ENCODE data around the gene RAB15. TPM values are rescaled to one million over a fixed set of nuclear protein-coding genes. Genes with fewer than 3 reads are reported as not detected.

The RAB15 gene
- total and polyA plus RNA-seq, 9 of the 15 experiments (the other 6 are each of a cell fraction or from before 2014, with no cell fraction given), result 0.09 to 0.30 (median 0.16) TPM; not detected in 2

- TF ChIP-seq JUND (IDR thresholded peaks at IDR 0.05; ENCODE audit: borderline replicate concordance, low read depth, low read length) (peak; percentile 17; the same call in 1 of the 2 replicates), JUND (tag; IDR thresholded peaks at IDR 0.05; ENCODE audit: borderline replicate concordance, low read depth, low read length) (no peak), FOXK2 (conservative IDR thresholded peaks at IDR 0.05 in 1 of 2, IDR thresholded peaks at IDR 0.05 in 1 of 2; ENCODE audit: low read depth in 2 of 2) (no peak), E2F6 (IDR thresholded peaks at IDR 0.05; ENCODE audit: borderline replicate concordance in 1 of 2, extremely low read depth in 1 of 2, insufficient read depth in 1 of 2, insufficient read length in 1 of 2, low read depth in 1 of 2, low read length in 1 of 2, poor library complexity in 1 of 2, severe bottlenecking in 1 of 2) (no peak), PBX2 (CRISPR knock-in tag; IDR thresholded peaks at IDR 0.05; ENCODE audit: low read depth) (no peak), PBX2 (tag; conservative IDR thresholded peaks at IDR 0.05; ENCODE audit: low read depth) (peak; percentile 61; the same call in 1 of the 2 replicates), KDM1A (IDR thresholded peaks at IDR 0.05) (no peak), CREB3L1 (IDR thresholded peaks at IDR 0.05; ENCODE audit: borderline replicate concordance, low read depth) (no peak), PKNOX1 (IDR thresholded peaks at IDR 0.05) (peak; percentile 32; the same call in 1 of the 2 replicates)
Observed at GRCh38 chr14:65002586-65003210, 30.6 kb upstream of the RAB15 start (continued).
